OCI-LY1 (cell line): ENCODE results near the gene LGMN.

Source experiments
- H2AFZ ChIP-seq: fragments of 200-600 bp; sonication (generic), shearing (Covaris generic); 2 replicates; pipeline ENCODE4 v1.6.0; 2014; ENCODE audit warnings: antibody characterized with exemption, mild to moderate bottlenecking, low read length
- H3F3A ChIP-seq: fragments of 200-600 bp; sonication (generic), shearing (Covaris generic); 2 replicates; pipeline ENCODE4 v1.6.0; 2014; ENCODE audit warnings: mild to moderate bottlenecking, antibody characterized with exemption, low read length, moderate library complexity; ENCODE audit not compliant: insufficient read depth
- H3K27ac ChIP-seq: fragments of 200-600 bp; sonication (generic); 2 replicates; pipeline ENCODE4 v1.5.1; 2014; ENCODE audit warnings: low read length, mixed run types, mild to moderate bottlenecking, low read depth; ENCODE audit not compliant: poor library complexity, severe bottlenecking
- H3K27me3 ChIP-seq: fragments of 200-600 bp; sonication (generic); 2 replicates; pipeline ENCODE4 v1.6.0; 2014; ENCODE audit warnings: antibody characterized with exemption, mild to moderate bottlenecking, low read length, moderate library complexity; ENCODE audit not compliant: insufficient read depth
- H3K36me3 ChIP-seq: fragments of 200-600 bp; sonication (generic); 2 replicates; pipeline ENCODE4 v1.6.1; 2014; ENCODE audit warnings: mild to moderate bottlenecking, antibody characterized with exemption, low read length, moderate library complexity, mixed read lengths; ENCODE audit not compliant: insufficient read depth
- H3K4me1 ChIP-seq: fragments of 200-600 bp; sonication (generic); 2 replicates; pipeline ENCODE4 v1.5.1; 2014; ENCODE audit warnings: mild to moderate bottlenecking, low read length, moderate library complexity; ENCODE audit not compliant: insufficient read depth, severe bottlenecking
- H3K4me2 ChIP-seq: fragments of 200-600 bp; sonication (generic), shearing (Covaris generic); 2 replicates; pipeline ENCODE4 v1.6.1; 2014; ENCODE audit warnings: low read length
- H3K4me3 ChIP-seq: fragments of 200-600 bp; sonication (generic); 2 replicates; pipeline ENCODE4 v1.5.1; 2014; ENCODE audit warnings: low read length, low read depth, mild to moderate bottlenecking, mixed read lengths; ENCODE audit not compliant: poor library complexity, severe bottlenecking
- H3K79me2 ChIP-seq: fragments of 200-600 bp; shearing (Covaris generic); 2 replicates; pipeline ENCODE4 v1.6.1; 2016; ENCODE audit warnings: mixed run types, low read length, mixed read lengths; ENCODE audit not compliant: insufficient read depth
- H3K9ac ChIP-seq: fragments of 200-600 bp; sonication (generic), shearing (Covaris generic); 2 replicates; pipeline ENCODE4 v1.6.1; 2014; ENCODE audit warnings: mild to moderate bottlenecking, low read length, mixed read lengths
- H3K9me2 ChIP-seq: fragments of 200-600 bp; sonication (generic), shearing (Covaris generic); 2 replicates; pipeline ENCODE4 v1.6.1; 2014; ENCODE audit warnings: low read depth, mild to moderate bottlenecking, low read length, mixed read lengths
- H3K9me3 ChIP-seq: fragments of 200-600 bp; shearing (Covaris generic); 2 replicates; pipeline ENCODE4 v1.6.1; 2014; ENCODE audit warnings: low read length, mixed read lengths
- H4K20me1 ChIP-seq: fragments of 200-600 bp; sonication (generic), shearing (Covaris generic); 2 replicates; pipeline ENCODE4 v1.6.0; 2016; ENCODE audit warnings: mild to moderate bottlenecking, low read length; ENCODE audit not compliant: insufficient read depth
- CTCF ChIP-seq: fragments of 200-600 bp; sonication (generic), shearing (Covaris generic); IDR thresholded peaks from 2 replicates; pipeline ENCODE4 v1.5.1; 2017; ENCODE audit warnings: mild to moderate bottlenecking, antibody characterized with exemption, low read length, moderate library complexity, mixed read lengths
- EZH2 ChIP-seq: fragments of 200-600 bp; sonication (generic), shearing (Covaris generic); IDR thresholded peaks from 2 replicates; pipeline ENCODE4 v1.8.0; 2017; ENCODE audit warnings: borderline replicate concordance, mixed run types, mild to moderate bottlenecking, antibody characterized with exemption, low read length, moderate library complexity, mixed read lengths

Gene LGMN

GRCh38 chr14:92675421-92675820 lies 73.0 kb downstream of the LGMN start:
- Histone ChIP-seq H3K27me3 (no peaks in the 10 kb centered on the region), H3K4me3 (no peak overlapping the region), H3K4me2 (no peak overlapping the region), H3K27ac (no peak overlapping the region), H4K20me1 (no peaks in the 10 kb centered on the region), H3K4me1 (no peaks in the 10 kb centered on the region), H2AFZ (no peak overlapping the region), H3K79me2 (no peaks in the 10 kb centered on the region), H3K9me2 (no peaks in the 10 kb centered on the region), H3K36me3 (no peaks in the 10 kb centered on the region), H3K9me3 (no peaks in the 10 kb centered on the region), H3F3A (no peaks in the 10 kb centered on the region), H3K9ac (no peak overlapping the region)
- TF ChIP-seq CTCF (no peak), EZH2 (no peak)

GRCh38 chr14:92673601-92674150 lies 74.8 kb downstream of the LGMN start:
- H4K20me1 ChIP-seq: no peaks in the 10 kb centered on the region
- no peak overlapping the region for H3K27ac ChIP-seq
- no peak overlapping the region for H3K9ac ChIP-seq
- no peak overlapping the region for H3K4me2 ChIP-seq
- H3K4me3 ChIP-seq: no peak overlapping the region
- H3F3A ChIP-seq: no peaks in the 10 kb centered on the region
- no peaks in the 10 kb centered on the region for H3K27me3 ChIP-seq
- no peaks in the 10 kb centered on the region for H3K79me2 ChIP-seq
- H2AFZ ChIP-seq: no peak overlapping the region
- no peaks in the 10 kb centered on the region for H3K9me3 ChIP-seq
- no peaks in the 10 kb centered on the region for H3K9me2 ChIP-seq
- no peaks in the 10 kb centered on the region for H3K4me1 ChIP-seq
- H3K36me3 ChIP-seq: no peaks in the 10 kb centered on the region
- no peak for TF ChIP-seq CTCF
- no peak for TF ChIP-seq EZH2

- H2AFZ ChIP-seq: no peak overlapping the region
- TF ChIP-seq CTCF (no peak), EZH2 (no peak)
- H3K27me3 ChIP-seq: no peaks in the 10 kb centered on the region; the same call in 1 of the 2 replicates
- no peak overlapping the region for H3K9ac ChIP-seq
- H3K4me1 ChIP-seq: no peaks in the 10 kb centered on the region
- no peaks in the 10 kb centered on the region for H3K9me3 ChIP-seq
- no peaks in the 10 kb centered on the region for H3K36me3 ChIP-seq
- no peaks in the 10 kb centered on the region for H3K9me2 ChIP-seq
- H3F3A ChIP-seq: no peaks in the 10 kb centered on the region
- no peak overlapping the region for H3K27ac ChIP-seq
- H4K20me1 ChIP-seq: no peaks in the 10 kb centered on the region
- H3K4me3 ChIP-seq: no peak overlapping the region
- no peaks in the 10 kb centered on the region for H3K79me2 ChIP-seq
- no peak overlapping the region for H3K4me2 ChIP-seq
Observed at GRCh38 chr14:92670643-92671366, 77.6 kb downstream of the LGMN start.
